Keratinocyte (primary cell): ENCODE results near the gene IL17REL. TPM values are rescaled to one million over a fixed set of nuclear protein-coding genes. Genes with fewer than 3 reads are reported as not detected.

Experiments
- DNase-seq: peaks from one replicate; pipeline ENCODE4 v3.0.0-alpha.2; 2011; ENCODE audit warnings: low read depth, missing footprints, low spot score
- FAIRE-seq: peaks from 2 replicates; lab custom pipeline; 2011; peaks lifted over from hg19 to GRCh38; lab: Jason Lieb, UNC
- H2AFZ ChIP-seq: 2 replicates; pipeline ENCODE4 v1.6.0; 2012; ENCODE audit warnings: low read length, control low read depth, inconsistent platforms; ENCODE audit not compliant: control insufficient read depth
- H3K27ac ChIP-seq: 2 replicates; pipeline ENCODE4 v1.5.1; 2011; ENCODE audit warnings: low read length; ENCODE audit not compliant: control insufficient read depth, insufficient read depth
- H3K27me3 ChIP-seq: 3 replicates; pipeline ENCODE4 v1.6.0; 2011; ENCODE audit warnings: low read length; ENCODE audit not compliant: control insufficient read depth, insufficient read depth; ENCODE audit errors: extremely low read depth
- H3K36me3 ChIP-seq, 2 experiments: 2 replicates in 1 of 2; 3 replicates in 1 of 2; pipeline ENCODE4 v1.5.1; 2011; ENCODE audit warnings: low read length in 2 of 2, mild to moderate bottlenecking in 1 of 2; ENCODE audit not compliant: control insufficient read depth in 2 of 2, insufficient read depth in 2 of 2; ENCODE audit errors: extremely low read depth in 1 of 2
- H3K4me1 ChIP-seq: 3 replicates; pipeline ENCODE4 v1.5.1; 2011; ENCODE audit warnings: low read length; ENCODE audit not compliant: control insufficient read depth, insufficient read depth; ENCODE audit errors: extremely low read depth
- H3K4me2 ChIP-seq: 3 replicates; pipeline ENCODE4 v1.6.0; 2011; ENCODE audit warnings: low read depth, low read length; ENCODE audit not compliant: control insufficient read depth, insufficient read depth; ENCODE audit errors: extremely low read depth
- H3K4me3 ChIP-seq, 3 experiments: fragments of 200-600 bp in 1 of 3; sonication (generic) in 1 of 3; 2 replicates in 2 of 3; 3 replicates in 1 of 3; pipeline ENCODE4 v1.5.1; 2011 to 2016; ENCODE audit warnings: low read length in 3 of 3, mild to moderate bottlenecking in 3 of 3, control low read depth in 2 of 3, inconsistent platforms in 1 of 3, low read depth in 1 of 3, mixed read lengths in 1 of 3, mixed run types in 1 of 3, moderate library complexity in 1 of 3; ENCODE audit not compliant: control insufficient read depth in 2 of 3, insufficient read depth in 2 of 3; ENCODE audit errors: extremely low read depth in 1 of 3
- H3K79me2 ChIP-seq: 2 replicates; pipeline ENCODE4 v1.6.0; 2012; ENCODE audit warnings: low read length; ENCODE audit not compliant: control insufficient read depth, insufficient read depth
- H3K9ac ChIP-seq: 3 replicates; pipeline ENCODE4 v1.6.0; 2011; ENCODE audit warnings: low read length; ENCODE audit not compliant: control insufficient read depth, insufficient read depth; ENCODE audit errors: extremely low read depth
- H3K9me1 ChIP-seq: 3 replicates; pipeline ENCODE4 v1.6.0; 2011; ENCODE audit warnings: low read length; ENCODE audit not compliant: control insufficient read depth, insufficient read depth; ENCODE audit errors: extremely low read depth
- H3K9me3 ChIP-seq: 2 replicates; pipeline ENCODE4 v1.5.1; 2012; ENCODE audit warnings: low read depth, low read length; ENCODE audit not compliant: control insufficient read depth
- H4K20me1 ChIP-seq: 3 replicates; pipeline ENCODE4 v1.6.0; 2011; ENCODE audit warnings: low read length; ENCODE audit not compliant: control insufficient read depth, insufficient read depth; ENCODE audit errors: extremely low read depth
- EZH2 ChIP-seq: IDR thresholded peaks from one replicate; pipeline ENCODE4 v1.6.1; 2012; ENCODE audit warnings: inconsistent platforms, mild to moderate bottlenecking, low read length, moderate library complexity
- dilution Hi-C: fragments of 300-500 bp; cut with MboI; formaldehyde crosslinking; loops from one replicate; pipeline ENCODE4 v1.7.0; 2020; ENCODE audit warnings: low sequenced_read_pairs; ENCODE audit not compliant: extremely low pct_ligation_motif_present
- polyA plus RNA-seq, 5 experiments: library from polyadenylated mRNA; depleted of rRNA in 3 of 5; stranded (reverse) in 3 of 5; stranded (forward) in 1 of 5; unstranded in 1 of 5; fragments of >200 nt; gene quantifications; 1 replicate in 1 of 5; 2 replicates in 3 of 5; 3 replicates in 1 of 5; pipeline versions ENCODE4 v1.2.1 to v1.2.3, GENCODE V29; 2011 to 2012; ENCODE audit warnings: missing spikeins in 2 of 5, low read depth in 1 of 5, low replicate concordance in 1 of 5
- TF ChIP-seq, protein P1 (sequence below), 3 experiments: IDR thresholded peaks in 1 of 3; conservative IDR thresholded peaks in 1 of 3; optimal IDR thresholded peaks in 1 of 3; 2 replicates in 2 of 3; 3 replicates in 1 of 3; pipeline versions ENCODE3 to v1.5.1; 2011; ENCODE audit warnings: low read length in 3 of 3, mild to moderate bottlenecking in 3 of 3, moderate library complexity in 2 of 3, control low read depth in 1 of 3, inconsistent platforms in 1 of 3; ENCODE audit not compliant: insufficient read depth in 2 of 3; ENCODE audit errors: extremely low read depth in 1 of 3

Gene IL17REL
- polyA plus RNA-seq, 1 donor (not counting 4 experiments of a cell fraction or from before 2014, with no cell fraction given), result not detected

DNA sequence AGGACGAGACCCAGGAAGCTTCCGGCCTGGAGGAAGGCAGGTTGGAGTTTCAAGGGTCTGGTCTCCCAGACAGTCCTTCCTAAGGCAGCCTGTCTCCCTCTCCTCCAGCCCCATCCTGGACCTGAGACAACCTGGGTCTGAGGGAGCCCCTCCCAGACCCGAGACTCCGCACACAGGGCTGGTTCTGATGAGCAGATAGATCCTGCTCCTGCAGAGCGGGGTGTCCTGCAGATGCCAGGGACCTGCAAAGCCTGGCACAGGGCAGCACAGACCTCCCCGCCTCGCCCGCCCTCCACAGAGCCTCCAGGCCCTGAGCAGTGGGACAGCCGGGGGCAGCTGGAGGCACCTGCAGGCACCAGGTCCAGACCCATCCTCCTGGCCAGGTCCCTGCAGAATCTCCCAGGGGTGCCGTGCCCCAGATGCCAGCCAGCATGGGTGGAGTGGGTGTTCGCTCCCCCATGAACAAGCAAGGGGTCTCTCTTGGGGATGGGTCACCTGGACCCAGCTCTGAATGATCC is 44.2 kb downstream of the IL17REL start:
- no peak for DNase-seq
- peaks cover 12% of the 10 kb centered on the region for H3K4me1 ChIP-seq
- H3K27ac ChIP-seq, result no peak overlapping the region

DNA sequence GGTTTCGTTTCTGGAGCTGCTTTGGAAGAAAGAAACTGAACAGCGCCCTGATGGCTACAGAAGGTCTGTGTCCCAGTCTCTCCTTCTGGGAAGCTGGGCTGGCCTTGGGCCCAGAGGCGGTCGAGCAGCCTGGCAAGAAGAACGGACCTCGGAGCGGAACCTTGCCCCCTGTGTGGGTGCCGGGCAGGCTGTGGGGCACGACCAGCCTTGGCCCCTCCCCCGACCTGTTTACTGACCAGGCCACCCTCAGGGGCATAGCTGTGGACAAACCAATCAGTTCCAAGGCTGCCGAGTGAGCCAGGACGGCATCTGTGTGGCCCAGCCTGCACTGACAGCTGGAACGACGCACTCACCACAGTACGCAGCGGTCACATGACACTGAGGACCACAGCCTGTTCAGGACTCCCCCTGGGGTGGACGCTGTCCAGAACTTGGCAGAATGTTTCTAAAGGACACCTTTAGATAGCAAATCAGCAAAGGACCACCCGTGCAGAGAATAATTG is 44.8 kb downstream of the IL17REL start:
- DNase-seq (no peak), FAIRE-seq (no peak)
- Histone ChIP-seq H3K9ac (no peak overlapping the region), H3K27ac (no peak overlapping the region), H3K4me1 (peaks cover 18% of the 10 kb centered on the region), H3K36me3 (peaks cover 8 to 14% of the 10 kb centered on the region in 2 experiments), H3K9me1 (no peaks in the 10 kb centered on the region), H3K79me2 (peaks cover 10% of the 10 kb centered on the region), H2AFZ (no peak overlapping the region), H3K4me3 (no peak overlapping the region), H3K4me2 (no peak overlapping the region), H3K9me3 (no peaks in the 10 kb centered on the region), H3K27me3 (no peaks in the 10 kb centered on the region), H4K20me1 (peaks cover 6% of the 10 kb centered on the region)
- TF ChIP-seq, protein P1, sequence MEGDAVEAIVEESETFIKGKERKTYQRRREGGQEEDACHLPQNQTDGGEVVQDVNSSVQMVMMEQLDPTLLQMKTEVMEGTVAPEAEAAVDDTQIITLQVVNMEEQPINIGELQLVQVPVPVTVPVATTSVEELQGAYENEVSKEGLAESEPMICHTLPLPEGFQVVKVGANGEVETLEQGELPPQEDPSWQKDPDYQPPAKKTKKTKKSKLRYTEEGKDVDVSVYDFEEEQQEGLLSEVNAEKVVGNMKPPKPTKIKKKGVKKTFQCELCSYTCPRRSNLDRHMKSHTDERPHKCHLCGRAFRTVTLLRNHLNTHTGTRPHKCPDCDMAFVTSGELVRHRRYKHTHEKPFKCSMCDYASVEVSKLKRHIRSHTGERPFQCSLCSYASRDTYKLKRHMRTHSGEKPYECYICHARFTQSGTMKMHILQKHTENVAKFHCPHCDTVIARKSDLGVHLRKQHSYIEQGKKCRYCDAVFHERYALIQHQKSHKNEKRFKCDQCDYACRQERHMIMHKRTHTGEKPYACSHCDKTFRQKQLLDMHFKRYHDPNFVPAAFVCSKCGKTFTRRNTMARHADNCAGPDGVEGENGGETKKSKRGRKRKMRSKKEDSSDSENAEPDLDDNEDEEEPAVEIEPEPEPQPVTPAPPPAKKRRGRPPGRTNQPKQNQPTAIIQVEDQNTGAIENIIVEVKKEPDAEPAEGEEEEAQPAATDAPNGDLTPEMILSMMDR (optimal IDR thresholded peaks at IDR 0.05 in 1 of 3, IDR thresholded peaks at IDR 0.05 in 1 of 3, conservative IDR thresholded peaks at IDR 0.05 in 1 of 3; ENCODE audit: extremely low read depth in 1 of 3, insufficient read depth in 2 of 3, low read length in 3 of 3), result no peak
- TF ChIP-seq EZH2, result no peak
- dilution Hi-C loops, result no loop called here

More for the DNA sequence above, 44.2 kb downstream of the IL17REL start:
- dilution Hi-C loops, result no loop called here
- no peak for FAIRE-seq
- no peak overlapping the region for H2AFZ ChIP-seq
- no peak overlapping the region for H3K4me2 ChIP-seq
- peaks cover 4% of the 10 kb centered on the region for H3K79me2 ChIP-seq
- no peaks in the 10 kb centered on the region for H3K9me3 ChIP-seq
- peaks cover 4 to 8% of the 10 kb centered on the region in 2 experiments for H3K36me3 ChIP-seq
- peaks cover 3% of the 10 kb centered on the region for H4K20me1 ChIP-seq
- TF ChIP-seq EZH2, result no peak
- TF ChIP-seq, protein P1 (optimal IDR thresholded peaks at IDR 0.05 in 1 of 3, IDR thresholded peaks at IDR 0.05 in 1 of 3, conservative IDR thresholded peaks at IDR 0.05 in 1 of 3; ENCODE audit: extremely low read depth in 1 of 3, insufficient read depth in 2 of 3, low read length in 3 of 3), result no peak
- no peaks in the 10 kb centered on the region for H3K9me1 ChIP-seq
- no peak overlapping the region for H3K4me3 ChIP-seq
- no peaks in the 10 kb centered on the region for H3K27me3 ChIP-seq
- H3K9ac ChIP-seq, result no peak overlapping the region
